Measurements from ENCODE around the gene PIAS1. TPM values are rescaled to one million over a fixed set of nuclear protein-coding genes. Genes with fewer than 3 reads are reported as not detected.

The PIAS1 gene
- total and polyA plus RNA-seq, 2 donors (not counting 3 experiments of a cell fraction or from before 2014, with no cell fraction given) = 23.7 to 24.2 TPM

- ChIA-PET POLR2A (no interaction called here), CTCF (interaction anchor here (1.0 kb wide), 1 partner anchor 113 kb away, joined by 3 read pairs; no protein-coding TSS in a partner anchor)
- TF ChIP-seq MAX (IDR thresholded peaks at IDR 0.05; ENCODE audit: insufficient read depth, insufficient read length) (no peak), POLR2AphosphoS5 (IDR thresholded peaks at IDR 0.05; ENCODE audit: insufficient read depth, low read depth, low read length) (no peak), FOS (IDR thresholded peaks at IDR 0.05; ENCODE audit: borderline replicate concordance, insufficient read depth, low read length) (no peak), EZH2 (IDR thresholded peaks at IDR 0.05; ENCODE audit: borderline replicate concordance, low read depth, low read length, severe bottlenecking) (no peak), POLR2A (IDR thresholded peaks at IDR 0.05; ENCODE audit: low read depth, low read length) (no peak), JUN (IDR thresholded peaks at IDR 0.05; ENCODE audit: borderline replicate concordance, insufficient read depth, insufficient read length, low read depth) (no peak), CTCF (IDR thresholded peaks at IDR 0.05; ENCODE audit: extremely low read depth in 1 of 2, insufficient read depth in 1 of 2, low read depth in 1 of 2, low read length in 2 of 2) (no peak), MYC (IDR thresholded peaks at IDR 0.05; ENCODE audit: low read depth, low read length) (no peak), GATA2 (IDR thresholded peaks at IDR 0.05; ENCODE audit: insufficient read depth, insufficient read length, low read depth, low read length) (no peak)
- Histone ChIP-seq H3K27ac (ENCODE audit: insufficient read depth, low read depth, low read length) (no peak overlapping the region), H3K4me3 (replicated peaks in 1 of 3; ENCODE audit: insufficient read depth in 1 of 3, low read depth in 1 of 3, low read length in 3 of 3) (no peak overlapping the region), H3K9ac (replicated peaks; ENCODE audit: extremely low read depth, insufficient read depth, low read length) (no peak overlapping the region), H3K79me2 (ENCODE audit: control insufficient read depth, insufficient read depth, low read length) (no peaks in the 10 kb centered on the region), H2AFZ (ENCODE audit: low read depth, low read length) (no peak overlapping the region), H3K9me1 (replicated peaks; ENCODE audit: control insufficient read depth, extremely low read depth, insufficient read depth, low read length) (no peaks in the 10 kb centered on the region), H3K9me3 (replicated peaks; ENCODE audit: control insufficient read depth, insufficient read depth, low read length) (no peaks in the 10 kb centered on the region), H3K4me2 (ENCODE audit: insufficient read depth, low read length) (no peak overlapping the region), H3K36me3 (ENCODE audit: control insufficient read depth in 2 of 2, extremely low read depth in 1 of 2, insufficient read depth in 2 of 2, low read length in 2 of 2) (peaks cover 10 to 15% of the 10 kb centered on the region in 2 experiments), H3K27me3 (ENCODE audit: control insufficient read depth in 2 of 2, insufficient read depth in 2 of 2, low read length in 2 of 2) (no peaks in the 10 kb centered on the region), H4K20me1 (replicated peaks; ENCODE audit: control insufficient read depth, extremely low read depth, insufficient read depth, low read length) (no peaks in the 10 kb centered on the region), H3K4me1 (ENCODE audit: control insufficient read depth, extremely low read depth, insufficient read depth, low read length) (no peaks in the 10 kb centered on the region)
- FAIRE-seq (no peak), DNase-seq (ENCODE audit: low read depth, low spot score) (no peak)
- dilution Hi-C loops (cut with MboI; ENCODE audit: extremely low pct_ligation_motif_present, low sequenced_read_pairs) = no loop called here
- no TSS peak for BruUV-seq (replicated peaks)
- intact Hi-C loops (cut with micrococcal nuclease) = no loop called here
These were observed 138.8 kb downstream of the PIAS1 start for GRCh38 chr15:68192804-68193486.

Data from endothelial cell of umbilical vein (primary cell).